Frontal cortex (tissue), 4 donors: ENCODE data around the gene CPED1. TPM values are rescaled to one million over a fixed set of nuclear protein-coding genes. Genes with fewer than 3 reads are reported as not detected.
"Not testable (repeated sequence)": the region's sequence is repeated elsewhere in the genome, so short reads cannot be mapped to it uniquely, and the experiment has no call there.

Experiments used
- DNase-seq, 2 donors: peaks; one replicate each; pipeline ENCODE4 v3.0.0; 2012; ENCODE audit warnings: low spot score in 2 of 2
- FAIRE-seq: peaks from 2 replicates; lab custom pipeline; 2012; peaks lifted over from hg19 to GRCh38; lab: Jason Lieb, UNC
- total RNA-seq: library from RNA; depleted of rRNA; stranded (reverse); fragments of >200 nt; gene quantifications from one replicate; pipeline ENCODE4 v1.2.3, GENCODE V29; 2014
- donor health status: control.
- donor health status: control.
- donor health status: control.

CPED1 gene
- total RNA-seq, 1 donor from 2014 or later: 3.3 TPM

- FAIRE-seq (no peak), DNase-seq (no peak)
Measured at GRCh38 chr7:121109145-121109544, 120.6 kb downstream of the CPED1 start.

DNA sequence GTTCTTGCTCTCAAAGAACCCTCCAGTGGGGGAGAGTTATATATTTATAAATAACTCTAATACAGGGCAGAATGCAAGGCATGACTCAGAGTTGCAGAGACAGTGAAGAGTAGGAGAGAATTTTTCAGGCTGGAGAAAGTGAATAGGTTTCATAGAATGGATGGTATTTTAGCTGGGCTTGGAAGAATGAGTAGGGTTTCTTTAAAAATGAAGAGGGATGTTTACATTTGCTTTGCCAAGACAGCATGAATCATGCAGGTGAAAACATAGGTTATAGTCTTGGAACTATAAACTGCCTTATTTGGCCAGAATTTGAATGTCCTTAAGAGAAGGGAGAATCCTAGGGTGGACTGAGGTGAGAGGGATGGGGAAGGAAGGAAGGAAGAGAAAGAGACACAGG, 124.8 kb downstream of the CPED1 start:
- FAIRE-seq (no peak), DNase-seq (no peak)

DNA sequence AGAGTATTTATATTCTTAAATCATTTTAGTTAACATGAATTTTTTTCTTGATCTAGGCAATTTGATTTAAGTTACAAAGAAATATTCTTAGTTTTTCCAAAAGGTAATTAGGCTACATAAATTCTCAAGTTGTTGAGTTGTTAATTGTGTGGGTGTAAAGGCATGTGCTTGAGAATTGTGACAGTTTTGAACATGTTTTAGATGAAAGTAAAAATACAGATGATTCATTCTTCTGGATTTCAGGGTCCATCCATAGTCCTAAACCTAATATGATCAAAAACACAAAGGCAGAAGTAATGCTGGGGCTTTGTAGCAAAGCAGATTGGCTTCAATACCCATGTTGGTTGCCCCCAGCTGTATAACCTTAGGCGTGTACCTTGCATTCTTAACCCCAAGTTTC, 127.9 kb downstream of the CPED1 start:
- FAIRE-seq: peak; percentile 36

GRCh38 chr7:121119047-121119446, 130.5 kb downstream of the CPED1 start:
- DNase-seq (no peak), FAIRE-seq (peak; percentile 31)

More for the DNA sequence above, 127.9 kb downstream of the CPED1 start:
- DNase-seq: no peak

DNA sequence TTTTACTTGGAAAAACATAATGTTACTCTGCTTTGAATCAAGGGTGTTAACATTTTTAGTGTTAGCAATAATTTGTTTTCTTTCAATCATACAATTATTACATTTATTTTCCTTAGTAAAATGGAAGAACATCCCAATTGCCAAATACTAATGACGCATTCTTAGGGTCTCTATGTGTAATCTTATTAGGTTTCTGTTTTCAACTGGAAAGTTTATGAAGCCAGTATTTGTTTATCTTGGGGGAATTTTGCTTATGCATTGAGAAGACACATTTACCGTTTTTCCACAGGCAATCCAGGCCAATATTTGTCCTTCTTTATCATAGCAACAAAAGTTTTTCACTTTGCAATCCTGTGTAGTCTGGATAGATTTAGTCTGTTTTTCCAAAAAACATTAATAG, 134.5 kb downstream of the CPED1 start:
- FAIRE-seq: no peak
- no peak for DNase-seq

DNA sequence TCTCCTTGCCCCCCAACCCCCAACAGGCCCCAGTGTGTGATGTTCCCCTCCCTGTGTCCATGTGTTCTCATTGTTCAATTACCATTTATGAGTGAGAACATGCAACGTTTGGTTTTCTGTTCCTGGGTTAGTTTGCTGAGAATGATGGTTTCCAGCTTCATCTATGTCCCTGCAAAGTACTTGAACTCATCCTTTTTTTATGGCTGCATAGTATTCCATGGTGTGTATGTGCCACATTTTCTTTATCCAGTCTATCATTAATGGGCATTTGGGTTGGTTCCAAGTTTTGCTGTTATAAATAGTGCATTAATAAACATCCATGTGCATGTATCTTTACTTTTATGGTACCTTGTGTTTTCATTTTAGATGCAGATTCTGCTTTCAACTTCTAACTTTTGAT, 136.9 kb downstream of the CPED1 start:
- DNase-seq, FAIRE-seq: not testable (repeated sequence)

- DNase-seq: no peak
- FAIRE-seq: peak; percentile 21
Measured at GRCh38 chr7:121126201-121126600, 137.7 kb downstream of the CPED1 start.

DNA sequence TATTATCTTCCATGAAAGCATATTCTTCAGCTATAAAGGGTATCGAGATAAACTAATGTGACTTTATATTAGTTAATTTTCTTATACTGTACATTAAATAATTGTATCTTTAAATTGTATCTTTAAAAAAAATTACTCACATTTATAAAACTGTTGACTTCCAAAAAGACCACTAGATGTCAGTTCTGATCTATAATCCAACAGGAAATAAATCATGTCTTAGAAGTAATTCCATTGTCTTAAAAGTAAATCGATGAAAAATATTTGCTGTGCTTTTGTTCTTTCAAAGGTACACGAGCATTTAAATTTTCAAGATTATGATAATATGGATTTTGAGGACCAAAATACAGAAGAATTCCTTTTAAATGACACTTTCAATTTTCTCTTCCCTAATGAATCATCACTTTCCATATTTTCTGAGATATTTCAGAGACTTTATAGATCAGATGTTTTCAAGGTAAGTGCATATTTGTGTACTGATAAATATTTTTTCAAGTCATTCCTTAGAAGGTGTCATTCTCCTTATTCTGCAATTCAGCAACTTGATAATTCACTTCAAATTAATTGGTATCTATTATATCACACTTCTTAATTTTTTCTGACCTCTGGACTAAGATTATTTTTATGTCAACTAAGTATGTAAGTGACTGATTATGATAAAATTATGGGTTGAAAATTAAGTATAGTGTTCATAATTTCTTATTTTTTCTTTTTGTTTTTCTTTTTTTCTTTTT, 138.5 kb downstream of the CPED1 start:
- DNase-seq: no peak
- FAIRE-seq: no peak

- FAIRE-seq (no peak), DNase-seq (no peak)
Measured at GRCh38 chr7:121132940-121133339, 144.4 kb downstream of the CPED1 start.

DNA sequence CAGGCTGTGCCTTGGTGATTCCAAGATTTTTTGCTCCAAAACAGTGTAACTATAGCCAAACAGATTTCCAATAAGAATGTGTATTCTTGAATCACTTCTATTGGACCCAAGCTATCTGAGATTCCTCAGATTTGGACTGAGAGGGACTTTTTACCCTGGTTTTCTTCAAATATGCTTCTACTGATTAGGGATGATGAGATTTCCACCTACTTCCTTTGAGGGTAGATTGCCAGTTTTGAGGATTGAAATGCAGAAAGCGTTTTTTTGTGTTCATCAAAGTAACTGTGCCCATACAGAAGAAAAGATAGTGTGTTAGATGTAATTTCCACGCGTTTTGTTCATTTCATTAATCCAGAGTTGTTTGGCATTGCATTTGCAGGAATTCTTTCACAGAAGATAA, 144.9 kb downstream of the CPED1 start:
- FAIRE-seq (no peak), DNase-seq (no peak)

DNA sequence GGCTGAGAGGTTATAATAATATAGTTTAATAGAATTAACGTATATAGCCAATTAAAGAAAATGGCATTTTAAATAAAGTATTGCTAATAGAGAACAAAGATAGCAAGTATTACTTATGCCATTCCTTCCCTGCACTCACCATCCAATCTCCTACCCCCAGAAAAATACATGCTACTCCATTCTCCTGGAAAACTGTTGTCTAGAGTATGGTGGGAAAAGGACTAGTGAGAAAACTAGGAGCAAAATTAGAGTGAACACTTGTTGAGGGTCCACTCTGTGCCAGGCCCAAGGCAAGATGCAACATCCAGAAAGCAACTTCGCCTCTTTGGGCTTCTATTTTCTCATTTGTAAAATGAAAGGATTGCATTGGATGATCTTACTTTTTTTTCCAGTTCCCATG, 149.1 kb downstream of the CPED1 start:
- DNase-seq: no peak

DNA sequence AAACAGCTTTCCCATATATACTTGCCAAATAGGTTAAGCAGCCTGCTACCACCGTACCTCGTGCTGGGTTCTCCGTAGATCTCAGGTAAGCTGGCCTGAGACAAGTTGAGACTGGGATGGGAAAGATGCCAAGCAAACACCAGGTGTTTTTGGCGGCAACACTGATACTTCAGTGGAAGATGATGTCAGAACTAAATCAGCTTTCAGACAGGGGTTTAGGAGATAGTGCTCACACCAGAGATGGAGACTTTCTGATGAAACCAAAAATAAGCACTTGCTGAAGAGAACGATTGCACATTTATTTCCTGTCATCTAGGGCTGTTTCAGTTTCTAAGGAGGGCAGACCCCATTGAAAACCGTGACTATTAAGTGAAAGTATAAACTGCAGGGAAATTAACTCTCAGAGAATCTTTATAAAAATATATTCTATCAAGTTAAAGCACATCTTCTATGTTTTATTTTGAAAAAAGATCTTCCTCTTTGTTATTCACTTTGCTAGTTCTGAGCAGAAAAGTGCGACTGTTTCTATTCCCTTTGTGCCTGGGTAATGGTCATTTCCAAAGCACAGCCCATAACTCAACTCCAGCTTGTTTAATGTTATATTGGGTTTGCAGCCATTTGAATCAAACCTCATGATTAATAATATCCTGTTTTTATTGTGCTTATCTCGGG, 149.9 kb downstream of the CPED1 start:
- DNase-seq (no peak), FAIRE-seq (no peak)

More for the DNA sequence above, 149.1 kb downstream of the CPED1 start:
- no peak for FAIRE-seq

DNA sequence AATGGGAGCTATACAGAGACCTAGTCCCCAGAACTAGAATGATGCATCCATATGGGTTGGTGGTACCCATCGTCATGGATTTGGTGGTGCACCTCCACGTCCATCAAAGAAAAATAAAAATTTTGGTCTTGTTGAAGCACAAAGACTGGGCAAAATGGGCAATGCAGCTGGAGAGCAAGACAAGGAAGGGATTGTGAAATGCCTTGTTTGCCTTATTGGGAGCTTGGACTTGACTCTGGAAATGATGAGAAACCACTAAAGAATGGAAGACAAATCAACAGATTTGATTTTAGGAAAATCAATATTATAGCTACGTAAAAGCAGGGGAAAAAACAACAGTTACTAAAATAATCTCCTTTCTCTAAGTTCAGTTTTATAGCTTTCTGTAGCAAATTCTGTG, 150.9 kb downstream of the CPED1 start:
- DNase-seq: no peak
- FAIRE-seq: no peak

- no peak for DNase-seq
- FAIRE-seq: no peak
Measured at GRCh38 chr7:121140790-121141189, 152.3 kb downstream of the CPED1 start.

- FAIRE-seq: no peak
- DNase-seq: no peak
Measured at GRCh38 chr7:121151774-121152221, 163.3 kb downstream of the CPED1 start.

DNA sequence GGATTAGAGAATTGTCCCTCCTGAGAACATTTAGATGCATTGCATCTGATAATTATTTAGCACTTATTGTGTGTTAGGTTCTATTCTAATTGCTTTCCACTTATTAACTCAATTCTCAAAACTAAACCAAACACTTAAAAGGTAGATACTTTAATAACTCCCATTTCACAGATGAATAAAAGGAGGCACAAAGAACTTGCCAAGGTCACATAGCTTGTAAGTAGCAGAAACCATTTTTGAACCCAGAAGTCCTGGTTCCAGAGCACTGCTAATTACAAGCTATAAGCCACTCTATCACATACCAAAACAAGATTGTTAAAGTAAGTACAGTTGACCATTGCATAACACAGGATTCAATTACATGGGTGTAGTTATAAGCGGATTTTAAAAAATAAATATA, 164.9 kb downstream of the CPED1 start:
- DNase-seq: no peak
- FAIRE-seq: no peak

DNA sequence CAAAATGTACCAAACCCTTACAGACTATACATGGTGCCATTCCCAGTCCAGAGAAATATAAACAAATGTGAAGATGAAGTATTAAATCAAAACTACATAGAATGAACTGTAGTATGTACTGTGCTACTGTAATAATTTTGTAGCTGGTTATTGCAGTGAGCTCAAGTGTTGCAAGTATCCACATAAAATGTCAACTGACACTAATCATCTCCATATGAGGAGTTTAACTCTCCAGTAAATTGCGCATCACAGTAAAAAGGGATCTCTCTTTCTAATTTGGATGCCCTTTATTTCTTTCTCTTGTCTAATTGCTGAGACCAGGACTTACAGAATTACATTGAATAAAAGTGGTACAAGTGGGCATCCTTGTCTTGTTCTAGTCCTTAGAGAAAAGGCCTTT, 165.5 kb downstream of the CPED1 start:
- no peak for DNase-seq
- FAIRE-seq: no peak

GRCh38 chr7:121156825-121157224, 168.3 kb downstream of the CPED1 start:
- DNase-seq: no peak
- FAIRE-seq: no peak

- FAIRE-seq (no peak), DNase-seq (no peak)
Measured at GRCh38 chr7:121157341-121157751, 168.8 kb downstream of the CPED1 start.

DNA sequence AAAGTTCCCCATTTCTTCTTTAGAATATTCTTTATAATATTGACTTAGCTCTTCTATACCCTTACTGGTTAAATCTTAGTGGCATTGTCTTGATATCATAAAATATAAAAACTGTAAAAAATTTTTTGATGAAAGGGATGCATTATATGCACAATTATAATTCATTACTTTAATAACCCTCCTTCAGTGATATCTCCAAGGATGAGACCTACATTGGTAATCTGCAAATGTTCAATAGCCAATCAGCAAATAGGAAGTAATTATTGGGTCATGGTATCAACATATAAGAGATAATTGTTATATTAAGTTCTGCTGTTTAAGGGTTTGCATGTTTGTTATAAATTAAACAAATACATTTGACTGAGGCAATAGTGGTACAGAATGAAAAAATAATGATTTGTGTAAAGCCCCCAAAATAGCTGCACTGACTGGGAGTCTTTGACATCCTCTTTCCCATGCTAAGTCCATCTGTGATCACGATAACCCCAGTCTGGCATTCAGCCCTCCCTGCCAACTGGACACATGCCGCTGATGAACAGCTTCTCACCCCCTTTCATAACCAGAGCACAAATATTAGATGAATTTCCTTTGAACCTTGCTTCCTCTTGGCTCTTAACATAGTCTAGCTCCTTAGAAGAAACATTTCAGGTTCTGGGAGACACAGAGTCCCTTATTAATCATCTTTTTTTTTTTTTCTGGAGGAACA, 169.5 kb downstream of the CPED1 start:
- FAIRE-seq (no peak), DNase-seq (no peak)

GRCh38 chr7:121158665-121159064, 170.2 kb downstream of the CPED1 start:
- no peak for FAIRE-seq

More at GRCh38 chr7:121158665-121159064, 170.2 kb downstream of the CPED1 start:
- no peak for DNase-seq
